Smooth muscle cell of bladder (primary cell): ENCODE measurements around the gene PPM1E. TPM values are rescaled to one million over a fixed set of nuclear protein-coding genes. Genes with fewer than 3 reads are reported as not detected.

Experiments used
- total RNA-seq: library from RNA; depleted of rRNA; stranded (reverse); fragments of >200 nt; gene quantifications from 2 replicates; pipeline ENCODE4 v1.2.3, GENCODE V29; 2014

The PPM1E gene
- 0.09 and 0.14 TPM in 2 replicates for total RNA-seq

DNA sequence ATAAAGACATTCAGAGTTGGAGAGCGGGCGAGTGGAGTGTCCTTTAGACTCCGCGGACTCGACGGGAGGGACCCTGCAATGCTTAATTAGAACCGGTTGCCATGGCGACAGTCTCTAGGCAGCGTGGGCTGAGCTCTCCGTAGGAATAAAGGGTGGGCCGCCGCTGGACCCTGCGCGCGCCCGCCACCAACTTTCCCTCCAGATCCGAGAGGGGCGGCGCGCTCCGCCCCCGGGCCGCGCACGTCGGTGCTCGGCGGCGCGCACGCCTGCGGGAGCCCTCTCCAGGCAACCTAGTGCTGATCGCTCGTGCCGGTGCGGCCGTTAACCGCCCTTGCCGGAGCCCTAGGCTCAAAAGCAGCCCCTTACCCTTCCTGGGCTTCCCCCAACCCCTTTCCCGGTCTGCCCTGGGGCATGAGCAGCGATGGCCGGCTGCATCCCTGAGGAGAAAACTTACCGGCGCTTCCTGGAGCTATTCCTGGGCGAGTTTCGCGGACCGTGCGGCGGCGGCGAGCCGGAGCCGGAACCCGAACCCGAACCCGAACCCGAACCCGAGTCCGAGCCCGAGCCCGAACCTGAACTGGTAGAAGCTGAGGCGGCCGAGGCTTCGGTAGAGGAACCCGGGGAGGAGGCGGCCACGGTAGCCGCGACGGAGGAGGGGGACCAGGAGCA, at the start of gene PPM1E:
TSS of gene PPM1E (plus strand) at position 278 of the 669 bp plus-strand sequence.

Other genes with a start within 250 kb of the PPM1E start
- gene MTMR4, start 241.2 kb upstream of the PPM1E start, total RNA-seq, result 28.7 and 37.2 TPM in 2 replicates
- under 0.01 TPM in 1 of 2 replicates, not detected in the other for gene TEX14, start 63.8 kb upstream of the PPM1E start, total RNA-seq
- 17.2 and 21.4 TPM in 2 replicates for gene RAD51C, start 63.3 kb upstream of the PPM1E start, total RNA-seq